HL-60 (cell line): ENCODE results near the gene NBAS.

ENCODE experiments used
- CTCF ChIP-seq: IDR thresholded peaks from one replicate; pipeline ENCODE4 v1.5.1; 2011; ENCODE audit warnings: low read length, control low read depth, inconsistent platforms; ENCODE audit not compliant: insufficient read depth
- GABPA ChIP-seq: IDR thresholded peaks from 2 replicates; pipeline ENCODE4 v1.6.1; 2012; ENCODE audit warnings: low read depth
- POLR2AphosphoS5 ChIP-seq: IDR thresholded peaks from 2 replicates; pipeline ENCODE4 v1.6.1; 2012; ENCODE audit warnings: low read depth
- REST ChIP-seq: IDR thresholded peaks from 2 replicates; pipeline ENCODE4 v1.6.1; 2012; ENCODE audit warnings: low read depth; ENCODE audit not compliant: insufficient replicate concordance
- SPI1 ChIP-seq: IDR thresholded peaks from 2 replicates; pipeline ENCODE4 v1.6.1; 2012; ENCODE audit warnings: low read depth, mild to moderate bottlenecking, borderline replicate concordance

DNA sequence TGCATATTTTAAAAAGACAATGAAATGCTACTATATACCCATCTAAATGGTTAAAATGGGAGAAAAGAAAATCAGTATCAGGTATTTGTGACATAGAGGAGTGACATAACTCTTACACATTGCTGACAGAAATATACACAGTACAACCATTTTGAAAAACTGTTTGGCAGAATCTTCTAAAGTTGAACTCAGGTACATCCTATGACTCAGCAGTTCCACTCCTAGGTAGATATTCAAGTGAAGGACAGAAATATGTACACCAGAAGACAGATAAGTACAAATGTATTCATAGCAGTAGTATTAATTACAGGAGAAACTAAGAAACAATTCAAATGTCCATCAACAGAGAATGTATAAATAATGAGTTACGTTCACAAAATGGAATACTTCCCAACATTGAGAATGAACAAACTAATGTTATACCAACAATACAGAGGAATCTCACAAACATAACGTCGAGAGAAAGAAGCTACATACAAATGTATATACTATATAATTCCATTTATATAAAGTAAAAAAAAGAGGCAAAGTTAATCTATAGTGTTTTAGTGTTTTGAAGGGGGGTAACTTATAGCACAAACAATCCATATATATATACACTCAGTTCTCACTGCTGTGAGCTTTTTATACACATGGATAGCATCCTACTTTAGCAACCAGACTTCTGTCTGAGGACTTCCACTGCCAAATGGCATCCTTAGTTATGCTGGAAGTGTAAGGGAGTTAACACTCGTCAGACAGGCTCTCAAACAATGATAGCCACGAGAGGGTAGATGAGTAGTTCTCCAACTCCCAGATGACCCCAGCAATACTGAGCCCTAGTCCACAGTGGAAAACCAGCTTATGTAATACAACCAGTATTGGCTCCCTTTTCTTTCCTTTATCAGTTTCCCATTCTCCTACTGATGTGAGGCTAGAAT is 172.5 kb downstream of the NBAS start:
- TF ChIP-seq CTCF (no peak), REST (no peak), GABPA (no peak), POLR2AphosphoS5 (no peak), SPI1 (no peak)
